Astrocyte of the spinal cord (primary cell): ENCODE data around the gene IGFLR1.
"Not testable (repeated sequence)": the region's sequence is repeated elsewhere in the genome, so short reads cannot be mapped to it uniquely, and the experiment has no call there.

Experiments
- DNase-seq: peaks from one replicate; pipeline ENCODE4 v3.0.0; 2011; ENCODE audit warnings: low read depth, low spot score
- H3K4me3 ChIP-seq: 2 replicates; pipeline ENCODE4 v1.5.1; 2011; ENCODE audit warnings: low read depth, mild to moderate bottlenecking, low read length, moderate library complexity
- in situ Hi-C: cut with HindIII; loops from 2 replicates; pipeline ENCODE4 v1.10.0; 2017; ENCODE audit warnings: low sequenced_read_pairs
- TF ChIP-seq, protein P1 (sequence below): IDR thresholded peaks from 2 replicates; pipeline ENCODE4 v1.5.1; 2012; ENCODE audit warnings: low read depth, mild to moderate bottlenecking, low read length, inconsistent platforms

The IGFLR1 gene

DNA sequence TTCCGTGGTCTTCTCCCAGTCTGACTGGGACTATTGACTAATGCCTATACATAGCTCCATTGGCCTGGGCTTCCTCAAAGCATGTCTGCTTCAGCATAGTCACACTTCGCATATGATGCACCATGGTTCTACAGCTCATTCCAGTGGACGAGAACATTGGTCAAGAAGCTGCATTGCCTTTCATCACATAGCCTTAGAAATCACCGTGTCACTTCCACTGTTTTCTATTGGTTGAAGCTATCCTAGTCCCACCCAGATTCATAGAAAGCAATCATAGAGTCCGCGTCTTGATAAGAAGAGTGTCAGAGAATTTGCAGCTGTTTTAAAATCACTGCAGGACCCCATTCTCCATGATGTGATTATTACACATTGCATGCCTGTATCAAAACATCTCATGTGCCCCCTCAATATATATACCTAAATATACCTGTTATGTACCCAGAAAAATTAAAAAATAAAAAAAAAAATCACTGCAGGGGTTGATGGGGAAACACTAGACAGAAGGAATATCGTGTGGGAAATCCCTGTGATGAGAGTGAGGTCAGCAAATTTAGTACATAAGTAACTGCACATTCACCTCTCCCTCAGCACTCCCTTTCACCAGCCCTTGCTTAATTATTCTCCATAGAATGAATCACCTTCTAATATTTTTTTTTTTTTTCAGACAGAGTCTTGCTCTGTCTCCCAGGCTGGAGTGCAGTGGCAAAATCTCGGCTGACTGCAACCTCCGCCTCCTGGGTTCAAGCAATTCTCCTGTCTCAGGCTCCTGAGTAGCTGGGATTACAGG, 31.0 kb upstream of the IGFLR1 start:
- TF ChIP-seq, protein P1, sequence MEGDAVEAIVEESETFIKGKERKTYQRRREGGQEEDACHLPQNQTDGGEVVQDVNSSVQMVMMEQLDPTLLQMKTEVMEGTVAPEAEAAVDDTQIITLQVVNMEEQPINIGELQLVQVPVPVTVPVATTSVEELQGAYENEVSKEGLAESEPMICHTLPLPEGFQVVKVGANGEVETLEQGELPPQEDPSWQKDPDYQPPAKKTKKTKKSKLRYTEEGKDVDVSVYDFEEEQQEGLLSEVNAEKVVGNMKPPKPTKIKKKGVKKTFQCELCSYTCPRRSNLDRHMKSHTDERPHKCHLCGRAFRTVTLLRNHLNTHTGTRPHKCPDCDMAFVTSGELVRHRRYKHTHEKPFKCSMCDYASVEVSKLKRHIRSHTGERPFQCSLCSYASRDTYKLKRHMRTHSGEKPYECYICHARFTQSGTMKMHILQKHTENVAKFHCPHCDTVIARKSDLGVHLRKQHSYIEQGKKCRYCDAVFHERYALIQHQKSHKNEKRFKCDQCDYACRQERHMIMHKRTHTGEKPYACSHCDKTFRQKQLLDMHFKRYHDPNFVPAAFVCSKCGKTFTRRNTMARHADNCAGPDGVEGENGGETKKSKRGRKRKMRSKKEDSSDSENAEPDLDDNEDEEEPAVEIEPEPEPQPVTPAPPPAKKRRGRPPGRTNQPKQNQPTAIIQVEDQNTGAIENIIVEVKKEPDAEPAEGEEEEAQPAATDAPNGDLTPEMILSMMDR = no peak
- in situ Hi-C loops = no loop called here
- no peak for DNase-seq
- no peak overlapping the region for H3K4me3 ChIP-seq

DNA sequence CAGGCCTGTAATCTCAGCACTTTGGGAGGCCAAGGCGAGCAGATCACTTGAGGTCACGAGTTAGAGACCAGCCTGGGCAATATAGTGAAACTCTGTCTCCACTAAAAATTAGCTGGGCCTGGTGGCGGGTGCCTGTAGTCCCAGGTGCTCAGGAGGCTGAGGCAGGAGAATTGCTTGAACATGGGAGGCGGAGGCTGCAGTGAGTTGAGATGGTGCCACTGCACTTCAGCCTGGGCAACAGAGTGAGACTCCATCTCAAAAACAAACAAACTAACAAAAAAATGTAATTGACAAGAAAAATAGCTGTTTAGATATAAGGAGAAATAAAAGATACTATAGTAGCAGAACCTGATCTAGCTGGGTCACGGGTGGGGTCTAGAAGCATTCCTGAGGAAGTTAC, 30.1 kb upstream of the IGFLR1 start:
- in situ Hi-C loops, DNase-seq, H3K4me3 ChIP-seq: not testable (repeated sequence)

- TF ChIP-seq, protein P1 = no peak
- no peak overlapping the region for H3K4me3 ChIP-seq
- in situ Hi-C loops = no loop called here
- no peak for DNase-seq
These were observed 25.8 kb upstream of the IGFLR1 start for GRCh38 chr19:35768082-35768421.

- no peak for DNase-seq
- H3K4me3 ChIP-seq = no peak overlapping the region
- in situ Hi-C loops = no loop called here
- TF ChIP-seq, protein P1 = no peak
These were observed 25.2 kb upstream of the IGFLR1 start for GRCh38 chr19:35767288-35768081.

GRCh38 chr19:35766571-35767104, 24.4 kb upstream of the IGFLR1 start:
- no peak for DNase-seq
- TF ChIP-seq, protein P1 = no peak
- in situ Hi-C loops = no loop called here
- H3K4me3 ChIP-seq = no peak overlapping the region

- no peak for DNase-seq
- no peak overlapping the region for H3K4me3 ChIP-seq
- TF ChIP-seq, protein P1 = no peak
- in situ Hi-C loops = no loop called here
These were observed 22.4 kb upstream of the IGFLR1 start for GRCh38 chr19:35764432-35765315.
